Activated CD8-positive, alpha-beta memory T cell treated with anti-CD3 and anti-CD28 coated beads for 1 hour (primary cell): ENCODE measurements around the gene PARN.
A peak's percentile ranks its signal among the peaks of the same experiment; 100 is the strongest.
"Not testable (repeated sequence)": the region's sequence is repeated elsewhere in the genome, so short reads cannot be mapped to it uniquely, and the experiment has no call there.

ENCODE experiments used
- DNase-seq, 2 donors: peaks; one replicate each; pipeline ENCODE4 v3.0.0-alpha.2; 2020; ENCODE audit warnings: low read depth in 1 of 2; ENCODE audit errors: extremely low read depth in 1 of 2

Gene PARN

GRCh38 chr16:14629919-14630619 lies at the start of gene PARN:
Gene PARN, minus strand, starts transcription at chr16:14630260. Its CDS starts 135 bp downstream, at chr16:14630125.
- DNase-seq, result peak; percentile 94 to 97

- no peak for DNase-seq
Observed at GRCh38 chr16:14678748-14679497, 48.9 kb upstream of the PARN start.

GRCh38 chr16:14677627-14678026 lies 47.6 kb upstream of the PARN start:
- no peak for DNase-seq

GRCh38 chr16:14676633-14677032 lies 46.6 kb upstream of the PARN start:
- no peak for DNase-seq

- DNase-seq, result no peak
Observed at GRCh38 chr16:14672403-14672971, 42.4 kb upstream of the PARN start.

GRCh38 chr16:14669776-14670175 lies 39.7 kb upstream of the PARN start:
- DNase-seq, result no peak

GRCh38 chr16:14668556-14669223 lies 38.6 kb upstream of the PARN start:
- DNase-seq, result no peak

- no peak for DNase-seq
Observed at GRCh38 chr16:14667347-14668266, 37.5 kb upstream of the PARN start.

- no peak for DNase-seq
Observed at GRCh38 chr16:14658063-14658462, 28.0 kb upstream of the PARN start.

- no peak for DNase-seq
Observed at GRCh38 chr16:14652726-14653125, 22.7 kb upstream of the PARN start.

GRCh38 chr16:14650629-14651028 lies 20.6 kb upstream of the PARN start:
- DNase-seq, result no peak

GRCh38 chr16:14649816-14650215 lies 19.8 kb upstream of the PARN start:
- no peak for DNase-seq

- no peak for DNase-seq
Observed at GRCh38 chr16:14641926-14642325, 11.9 kb upstream of the PARN start.

- DNase-seq, result no peak
Observed at GRCh38 chr16:14641206-14641605, 11.1 kb upstream of the PARN start.

GRCh38 chr16:14640538-14640937 lies 10.5 kb upstream of the PARN start:
- no peak for DNase-seq

GRCh38 chr16:14636951-14637240 lies 6.8 kb upstream of the PARN start:
- DNase-seq, result not testable (repeated sequence)

- not testable (repeated sequence) for DNase-seq
Observed at GRCh38 chr16:14636179-14636950, 6.3 kb upstream of the PARN start.

GRCh38 chr16:14635395-14636165 lies 5.5 kb upstream of the PARN start:
- no peak for DNase-seq

GRCh38 chr16:14634389-14634725 lies 4.3 kb upstream of the PARN start:
- DNase-seq, result no peak
